DMS153 treated with DMSO at 0.1 percent for 48 hours (cell line): ENCODE measurements around the gene WWOX.

Source experiments
- DNase-seq: peaks from one replicate; lab custom pipeline; 2025; ENCODE audit not compliant: unreplicated experiment; lab: John Stamatoyannopoulos, UW

Gene WWOX

GRCh38 chr16:78804058-78804735, 704.7 kb downstream of the WWOX start:
- DNase-seq = no peak

DNA sequence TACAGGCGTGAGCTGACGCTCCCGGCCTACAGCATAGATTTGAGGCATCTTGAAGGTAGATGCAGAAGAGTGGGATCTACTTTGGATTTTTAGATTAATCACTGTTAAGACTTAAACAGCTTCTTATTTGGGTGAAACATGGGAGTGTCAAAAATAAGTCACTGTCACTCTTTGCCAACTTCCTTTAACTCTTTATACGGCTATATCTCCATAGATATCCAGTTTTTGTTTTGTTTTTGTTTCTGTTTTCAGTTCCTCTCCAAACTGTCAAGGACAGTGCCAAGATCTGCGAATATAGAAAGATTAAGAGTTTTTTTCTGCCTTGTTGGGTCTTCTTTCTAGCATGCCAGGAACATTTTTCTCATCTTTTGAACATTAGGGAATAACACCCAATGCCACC, 706.1 kb downstream of the WWOX start:
- no peak for DNase-seq

GRCh38 chr16:78811247-78811646, 711.8 kb downstream of the WWOX start:
- no peak for DNase-seq

GRCh38 chr16:78812582-78812981, 713.1 kb downstream of the WWOX start:
- no peak for DNase-seq

GRCh38 chr16:78813661-78814311, 714.3 kb downstream of the WWOX start:
- DNase-seq = peak; percentile 50

GRCh38 chr16:78815713-78816112, 716.3 kb downstream of the WWOX start:
- no peak for DNase-seq

DNA sequence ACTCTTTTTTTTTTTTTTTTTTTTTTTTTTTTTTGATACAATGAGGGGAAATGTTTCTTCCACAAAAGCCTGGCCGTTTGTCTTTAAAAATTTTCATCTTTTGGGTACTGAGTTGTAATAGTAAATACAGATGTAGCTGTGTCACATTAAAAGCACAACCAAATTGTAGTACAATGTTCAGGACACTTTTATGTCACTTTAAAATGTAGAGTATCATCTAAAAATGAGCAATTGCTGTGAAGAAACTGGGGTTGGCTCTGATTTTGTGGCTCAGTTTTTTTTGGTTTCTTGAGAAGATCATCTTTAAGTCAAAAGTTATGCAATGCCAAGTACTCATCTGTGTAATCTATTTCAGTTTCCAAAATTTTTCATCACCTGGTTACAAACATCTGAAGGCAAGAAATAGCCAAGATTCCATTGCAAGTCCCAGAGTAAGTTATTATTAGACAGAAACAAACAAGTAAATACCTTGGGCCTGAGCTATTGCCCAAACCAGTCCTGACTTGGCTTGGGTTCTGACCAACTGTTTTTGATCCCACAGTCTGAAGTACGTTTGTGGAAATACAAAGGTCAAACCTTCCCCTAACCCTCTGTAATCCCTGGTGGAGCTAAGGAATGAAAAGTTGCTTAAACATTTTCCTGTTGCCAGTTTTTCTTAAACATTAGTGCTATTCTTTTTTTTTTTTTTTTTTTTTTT, 717.2 kb downstream of the WWOX start:
- DNase-seq = no peak

GRCh38 chr16:78817200-78817739, 717.8 kb downstream of the WWOX start:
- DNase-seq = no peak

DNA sequence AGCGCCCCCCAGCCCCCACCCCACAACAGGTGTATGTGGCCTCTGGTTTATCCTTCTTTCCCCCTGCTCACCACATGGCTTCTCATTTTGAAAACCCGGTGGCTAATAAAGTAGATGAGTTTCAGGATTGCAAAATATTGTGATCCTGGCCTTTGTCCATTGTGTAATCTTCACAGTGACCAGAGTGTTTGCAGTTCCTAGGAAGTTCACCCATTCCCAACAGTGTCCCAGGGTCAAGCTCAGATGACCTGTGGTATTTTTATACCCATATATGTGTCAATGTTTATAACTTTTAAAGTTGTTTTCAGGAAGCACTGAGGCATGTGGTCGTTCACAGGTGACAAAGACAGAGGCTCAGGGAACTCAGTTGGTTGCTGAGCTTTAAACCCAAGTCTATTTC, 721.9 kb downstream of the WWOX start:
- no peak for DNase-seq

DNA sequence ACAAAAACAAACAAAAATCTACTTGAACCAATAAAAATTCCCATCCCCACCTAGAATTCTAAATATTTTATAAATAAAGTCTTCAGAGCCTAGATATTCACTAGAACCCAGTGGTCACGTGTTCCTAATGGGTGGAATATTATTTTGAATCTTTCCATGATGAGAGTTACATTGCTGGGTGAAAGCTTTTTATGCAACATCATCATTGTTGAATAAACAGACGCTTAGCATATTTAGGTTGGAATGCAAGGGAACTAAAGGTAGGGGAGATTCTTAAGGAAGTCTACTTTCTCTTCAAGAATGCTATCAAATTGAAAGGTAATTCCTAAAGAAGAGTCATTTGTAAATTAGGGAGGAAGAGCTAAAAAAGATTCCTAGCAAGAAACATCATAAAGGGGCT, 723.1 kb downstream of the WWOX start:
- DNase-seq = no peak

- no peak for DNase-seq
Observed at GRCh38 chr16:78823027-78823426, 723.6 kb downstream of the WWOX start.

GRCh38 chr16:78829280-78829679, 729.8 kb downstream of the WWOX start:
- no peak for DNase-seq

DNA sequence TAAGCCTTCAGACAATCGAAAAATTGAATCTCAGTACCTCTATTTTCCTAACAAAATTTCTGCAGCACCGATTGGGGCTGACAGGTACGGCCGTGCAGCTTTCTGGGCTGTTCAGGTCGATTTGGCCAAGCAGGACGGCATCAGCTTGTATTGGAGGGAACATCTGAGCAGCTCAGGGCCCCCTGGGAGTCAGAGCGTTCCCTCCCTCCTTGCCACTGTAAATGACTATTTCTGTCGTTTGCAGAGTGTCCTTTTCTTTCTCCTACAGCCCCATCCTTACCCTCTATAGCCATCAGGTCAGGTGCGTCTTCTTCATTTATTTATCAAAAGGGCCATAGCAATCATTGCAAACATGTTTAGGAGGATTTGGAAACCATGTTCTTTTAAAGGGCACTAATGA, 731.1 kb downstream of the WWOX start:
- DNase-seq = no peak

GRCh38 chr16:78832100-78832499, 732.6 kb downstream of the WWOX start:
- DNase-seq = no peak

- no peak for DNase-seq
Observed at GRCh38 chr16:78836802-78837491, 737.5 kb downstream of the WWOX start.

- DNase-seq = no peak
Observed at GRCh38 chr16:78837706-78838105, 738.3 kb downstream of the WWOX start.

DNA sequence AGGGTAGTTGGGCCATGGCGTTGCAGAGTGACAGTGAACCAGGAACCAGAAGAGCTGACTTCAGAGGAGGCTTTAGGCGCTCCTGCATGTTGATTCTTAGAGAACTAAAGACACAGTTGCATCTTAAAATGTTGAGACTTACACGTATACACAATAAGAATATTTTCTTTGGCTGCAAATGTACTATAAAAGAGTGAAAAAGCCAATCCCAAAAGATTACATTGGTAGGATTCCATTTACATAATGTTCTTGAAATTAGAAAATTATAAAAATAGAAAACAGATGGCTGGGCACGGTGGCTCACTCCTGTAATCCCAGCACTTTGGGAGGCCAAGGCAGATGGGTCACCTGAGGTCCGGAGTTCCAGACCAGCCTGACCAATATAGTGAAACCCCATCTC, 738.8 kb downstream of the WWOX start:
- DNase-seq = no peak

DNA sequence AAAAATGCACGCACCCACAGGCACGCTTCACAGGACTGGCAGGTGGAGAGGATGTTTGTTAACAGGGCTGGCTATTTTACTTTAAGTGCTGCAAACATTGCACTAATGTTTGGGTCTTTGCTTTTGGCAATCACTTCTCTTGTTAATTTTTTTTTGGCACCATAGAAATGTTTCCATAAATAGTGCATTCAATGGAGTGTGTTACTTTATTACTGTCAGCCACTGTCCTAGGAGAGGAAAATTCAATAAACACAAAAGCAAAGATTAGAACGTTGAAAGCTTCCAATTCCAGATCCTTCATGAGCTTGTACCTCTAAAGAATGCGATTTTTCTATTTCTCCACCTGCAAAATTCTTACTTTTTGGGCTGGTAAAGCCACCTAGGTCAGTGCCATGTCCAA, 743.5 kb downstream of the WWOX start:
- DNase-seq = peak; percentile 53

DNA sequence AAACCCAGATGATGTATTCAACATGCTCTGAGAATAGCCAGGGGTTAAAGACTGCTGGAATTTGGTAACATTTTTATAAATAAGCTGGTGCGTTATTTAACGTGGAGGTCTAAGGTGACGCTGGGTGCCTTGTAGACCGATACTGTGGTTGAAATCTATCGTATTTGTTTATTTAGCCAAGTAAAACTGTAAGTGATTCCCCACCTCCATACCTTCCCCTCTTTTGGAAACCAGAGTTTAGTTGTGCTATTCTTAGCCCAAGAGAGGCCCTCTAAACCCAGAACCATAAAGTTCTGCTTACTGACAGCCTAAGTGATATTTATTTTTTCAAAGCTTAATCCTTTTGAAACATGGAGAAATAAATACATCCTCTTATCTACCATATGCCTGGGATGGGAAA, 744.5 kb downstream of the WWOX start:
- no peak for DNase-seq

DNA sequence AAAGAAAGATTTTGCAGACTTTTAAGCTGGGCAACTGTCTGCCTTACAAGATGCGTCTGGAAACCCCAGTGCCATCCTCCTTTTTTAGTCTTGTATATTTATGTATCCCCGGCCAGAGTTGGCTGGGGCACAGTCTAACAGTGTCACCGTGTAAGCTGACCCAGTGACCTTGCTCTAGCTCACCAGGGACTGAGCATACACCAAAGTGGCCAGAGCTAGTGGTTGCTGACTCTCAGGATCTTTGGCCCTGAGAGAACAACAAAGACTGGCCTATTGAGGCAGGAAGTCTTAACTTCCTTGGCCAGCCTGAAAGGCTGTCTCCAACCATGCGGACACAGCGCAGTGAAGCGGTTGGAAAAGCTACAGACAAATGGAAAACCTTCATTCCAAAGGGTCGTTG, 745.2 kb downstream of the WWOX start:
- no peak for DNase-seq

GRCh38 chr16:78851266-78851665, 751.8 kb downstream of the WWOX start:
- no peak for DNase-seq
